Prostate gland (tissue), 2 donors: ENCODE results near the gene C11orf71. TPM values are rescaled to one million over a fixed set of nuclear protein-coding genes. Genes with fewer than 3 reads are reported as not detected.

Experiments
- DNase-seq: peaks from one replicate; pipeline ENCODE4 v3.0.0-alpha.2; 2019; ENCODE audit warnings: low spot score
- H3K27ac ChIP-seq, 2 donors: fragments of 200-600 bp; sonication (generic); 2 replicates each; pipeline ENCODE4 v1.5.1; 2017 to 2019
- H3K27me3 ChIP-seq: fragments of 200-600 bp; sonication (generic); replicated peaks from 2 replicates; pipeline ENCODE4 v1.5.1; 2019; ENCODE audit not compliant: insufficient read depth
- H3K36me3 ChIP-seq, 2 donors: fragments of 200-600 bp; sonication (generic); 1 replicate in 1 of 2; 2 replicates in 1 of 2; pipeline versions ENCODE4 v1.5.1 to v1.8.1; 2017 to 2019
- H3K4me1 ChIP-seq: fragments of 200-600 bp; sonication (generic); replicated peaks from 2 replicates; pipeline ENCODE4 v1.5.1; 2019
- H3K4me3 ChIP-seq, 2 donors: fragments of 200-600 bp; sonication (generic); 2 replicates each; pipeline ENCODE4 v1.5.1; 2017 to 2019
- H3K9me3 ChIP-seq: fragments of 200-600 bp; sonication (generic); 2 replicates; pipeline ENCODE4 v1.5.1; 2017
- POLR2A ChIP-seq: fragments of 450-650 bp; IDR thresholded peaks from one replicate; pipeline ENCODE4 v1.6.1; 2016; ENCODE audit warnings: antibody characterized with exemption, mild to moderate bottlenecking
- POLR2AphosphoS5 ChIP-seq: sonication (generic); formaldehyde crosslinking; IDR thresholded peaks from one replicate; pipeline ENCODE4 v1.6.1; 2017; ENCODE audit warnings: antibody characterized with exemption
- WGBS: methylation state at CpG from one replicate; pipeline ENCODE4 v1.1.5; 2018; 5-methylcytosine and 5-hydroxymethylcytosine counted together
- intact Hi-C: fragments of 100-400 bp; cut with DNase I; formaldehyde crosslinking; loops from one replicate; pipeline ENCODE4 v1.14.2; 2022
- total RNA-seq, 2 donors: library from RNA; depleted of rRNA; stranded (reverse); fragments of >200 nt; gene quantifications; one replicate each; pipeline ENCODE4 v1.1.0, GENCODE V29; 2016
- TF ChIP-seq, protein P1 (sequence below), 4 experiments: fragments of 200-600 bp in 2 of 4; fragments of 450-650 bp in 2 of 4; sonication (generic) in 2 of 4; IDR thresholded peaks; 1 replicate in 3 of 4; 2 replicates in 1 of 4; pipeline ENCODE4 v1.5.1; 2016 to 2019; ENCODE audit warnings: antibody characterized with exemption in 4 of 4, mild to moderate bottlenecking in 2 of 4, moderate library complexity in 2 of 4

C11orf71 gene
- total RNA-seq, 2 donors from 2014 or later, result 14.4 to 15.3 TPM

DNA sequence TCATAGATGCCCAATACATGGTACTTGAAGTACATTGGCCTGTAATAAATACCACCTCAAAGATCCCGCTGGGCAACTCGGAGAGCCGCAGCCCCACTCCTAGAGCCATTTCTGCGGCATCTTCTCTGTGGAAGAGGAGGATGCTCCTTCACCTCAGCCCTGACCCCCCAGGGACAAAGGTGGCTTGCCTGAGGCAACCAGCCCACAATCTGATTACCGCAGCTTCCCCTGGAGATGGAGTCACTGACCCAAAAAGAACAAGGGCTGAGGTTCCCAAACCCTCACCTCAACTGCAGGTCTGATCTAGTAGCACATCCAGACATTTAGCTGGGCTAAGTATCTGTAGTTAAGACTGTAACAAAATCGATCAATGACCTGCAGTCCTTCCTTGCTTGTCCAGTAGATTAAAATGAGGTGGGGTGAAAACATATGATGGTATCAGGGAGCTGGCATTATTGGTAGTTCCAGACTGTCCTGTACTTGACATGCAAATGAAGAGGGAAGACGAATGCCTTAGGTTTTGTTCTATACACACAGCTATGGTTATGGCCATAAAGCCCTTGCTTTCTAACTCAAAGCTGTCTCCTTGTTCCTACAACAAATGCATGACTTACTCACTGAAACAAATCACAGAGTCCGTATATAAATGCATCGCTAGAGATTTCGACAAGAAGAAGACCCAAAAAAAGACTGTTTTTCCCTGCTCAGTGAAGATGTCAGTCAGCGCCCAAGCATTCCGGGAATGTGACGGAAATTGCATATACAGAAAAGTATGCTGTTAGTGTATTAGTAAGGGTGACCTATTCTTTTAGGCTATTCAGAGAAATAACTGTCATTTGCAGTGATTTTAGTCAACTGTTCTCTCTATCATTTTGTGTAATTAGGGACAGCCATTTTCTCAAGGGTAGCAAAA, 33.7 kb downstream of the C11orf71 start:
- Histone ChIP-seq H3K4me3 (no peak overlapping the region), H3K4me1 (no peaks in the 10 kb centered on the region), H3K27me3 (no peaks in the 10 kb centered on the region), H3K9me3 (no peaks in the 10 kb centered on the region), H3K27ac (no peak overlapping the region), H3K36me3 (no peaks in the 10 kb centered on the region)
- intact Hi-C loops, result no loop called here
- 83% methylated on average over 13 of the region's 13 CpGs for WGBS
- DNase-seq, result no peak
- TF ChIP-seq POLR2A, result no peak
- TF ChIP-seq, protein P1, sequence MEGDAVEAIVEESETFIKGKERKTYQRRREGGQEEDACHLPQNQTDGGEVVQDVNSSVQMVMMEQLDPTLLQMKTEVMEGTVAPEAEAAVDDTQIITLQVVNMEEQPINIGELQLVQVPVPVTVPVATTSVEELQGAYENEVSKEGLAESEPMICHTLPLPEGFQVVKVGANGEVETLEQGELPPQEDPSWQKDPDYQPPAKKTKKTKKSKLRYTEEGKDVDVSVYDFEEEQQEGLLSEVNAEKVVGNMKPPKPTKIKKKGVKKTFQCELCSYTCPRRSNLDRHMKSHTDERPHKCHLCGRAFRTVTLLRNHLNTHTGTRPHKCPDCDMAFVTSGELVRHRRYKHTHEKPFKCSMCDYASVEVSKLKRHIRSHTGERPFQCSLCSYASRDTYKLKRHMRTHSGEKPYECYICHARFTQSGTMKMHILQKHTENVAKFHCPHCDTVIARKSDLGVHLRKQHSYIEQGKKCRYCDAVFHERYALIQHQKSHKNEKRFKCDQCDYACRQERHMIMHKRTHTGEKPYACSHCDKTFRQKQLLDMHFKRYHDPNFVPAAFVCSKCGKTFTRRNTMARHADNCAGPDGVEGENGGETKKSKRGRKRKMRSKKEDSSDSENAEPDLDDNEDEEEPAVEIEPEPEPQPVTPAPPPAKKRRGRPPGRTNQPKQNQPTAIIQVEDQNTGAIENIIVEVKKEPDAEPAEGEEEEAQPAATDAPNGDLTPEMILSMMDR (IDR thresholded peaks at IDR 0.05), result no peak
- no peak for TF ChIP-seq POLR2AphosphoS5

DNA sequence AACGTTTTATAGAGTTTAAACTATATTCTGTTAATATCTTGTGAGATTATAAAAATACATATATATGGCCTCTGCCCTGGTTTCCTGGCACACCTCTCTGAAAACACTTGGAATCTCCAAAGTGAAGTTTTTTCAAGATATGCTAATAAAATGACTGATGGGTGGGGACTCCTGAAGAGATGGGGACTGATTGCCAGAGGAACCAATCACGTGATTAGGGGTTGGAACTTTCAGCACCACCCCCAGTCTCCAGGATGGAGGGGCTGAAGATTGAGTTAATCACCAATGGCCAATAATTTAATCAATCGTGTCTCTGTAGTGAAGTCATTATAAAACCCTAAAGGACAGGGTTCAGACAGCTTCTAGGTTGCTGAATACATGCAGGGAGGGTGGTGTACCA, 37.4 kb downstream of the C11orf71 start:
- no peaks in the 10 kb centered on the region for H3K4me1 ChIP-seq
- H3K27ac ChIP-seq, result no peak overlapping the region
- WGBS, result 66% methylated on average over 3 of the region's 3 CpGs
- H3K9me3 ChIP-seq, result no peaks in the 10 kb centered on the region
- no peak for DNase-seq
- H3K36me3 ChIP-seq, result no peaks in the 10 kb centered on the region
- no peaks in the 10 kb centered on the region for H3K27me3 ChIP-seq
- TF ChIP-seq, protein P1 (IDR thresholded peaks at IDR 0.05), result no peak
- no peak for TF ChIP-seq POLR2AphosphoS5
- TF ChIP-seq POLR2A, result no peak
- H3K4me3 ChIP-seq, result no peak overlapping the region
- intact Hi-C loops, result no loop called here

DNA sequence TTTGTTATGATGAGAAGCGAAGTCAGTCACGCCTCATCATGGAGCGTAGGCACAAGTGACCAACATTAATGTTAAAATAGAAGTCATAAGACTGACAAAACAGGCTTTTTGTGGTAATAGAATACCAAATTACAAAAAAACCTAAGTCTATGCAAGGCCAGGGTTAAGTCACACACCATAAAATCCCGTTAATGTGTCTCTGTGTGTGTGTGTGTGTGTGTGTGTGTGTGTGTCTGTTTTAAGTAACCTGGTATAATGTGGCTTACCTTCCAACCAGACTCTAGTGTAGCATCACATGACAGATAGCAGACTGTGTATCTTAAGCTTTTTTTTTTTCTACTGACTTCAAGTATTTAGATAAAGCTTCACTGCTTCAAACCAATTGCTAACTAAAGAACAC, 38.0 kb downstream of the C11orf71 start:
- intact Hi-C loops, result no loop called here
- no peak for DNase-seq
- Histone ChIP-seq H3K9me3 (no peaks in the 10 kb centered on the region), H3K4me1 (no peaks in the 10 kb centered on the region), H3K27ac (no peak overlapping the region), H3K27me3 (no peaks in the 10 kb centered on the region), H3K36me3 (no peaks in the 10 kb centered on the region), H3K4me3 (no peak overlapping the region)
- 69% methylated on average over 4 of the region's 4 CpGs for WGBS
- TF ChIP-seq, protein P1 (IDR thresholded peaks at IDR 0.05), result no peak
- TF ChIP-seq POLR2AphosphoS5, result no peak
- TF ChIP-seq POLR2A, result no peak

DNA sequence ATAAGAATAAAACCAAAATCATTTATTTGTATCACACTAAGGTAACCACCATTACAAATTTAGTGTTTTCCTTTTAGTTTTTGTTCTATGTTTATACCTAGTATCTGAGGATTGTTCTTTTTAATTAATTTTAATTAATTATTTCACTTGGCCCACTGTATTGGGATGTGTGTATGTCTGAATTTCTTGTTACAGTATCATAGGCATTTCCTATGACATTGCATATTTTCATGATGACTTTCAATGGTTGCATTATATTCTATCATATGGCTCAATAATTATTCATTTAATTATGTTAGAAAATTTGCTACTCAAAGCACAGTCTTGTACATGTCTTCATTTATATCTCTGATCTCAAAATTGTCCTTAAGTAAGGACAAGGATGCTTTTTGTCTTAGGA, 41.0 kb downstream of the C11orf71 start:
- no peak for DNase-seq
- Histone ChIP-seq H3K27ac (no peak overlapping the region), H3K36me3 (no peaks in the 10 kb centered on the region), H3K4me3 (no peak overlapping the region), H3K4me1 (no peaks in the 10 kb centered on the region), H3K27me3 (no peaks in the 10 kb centered on the region), H3K9me3 (no peaks in the 10 kb centered on the region)
- intact Hi-C loops, result no loop called here
- TF ChIP-seq POLR2AphosphoS5 (no peak), POLR2A (no peak)
- TF ChIP-seq, protein P1 (IDR thresholded peaks at IDR 0.05), result no peak

DNA sequence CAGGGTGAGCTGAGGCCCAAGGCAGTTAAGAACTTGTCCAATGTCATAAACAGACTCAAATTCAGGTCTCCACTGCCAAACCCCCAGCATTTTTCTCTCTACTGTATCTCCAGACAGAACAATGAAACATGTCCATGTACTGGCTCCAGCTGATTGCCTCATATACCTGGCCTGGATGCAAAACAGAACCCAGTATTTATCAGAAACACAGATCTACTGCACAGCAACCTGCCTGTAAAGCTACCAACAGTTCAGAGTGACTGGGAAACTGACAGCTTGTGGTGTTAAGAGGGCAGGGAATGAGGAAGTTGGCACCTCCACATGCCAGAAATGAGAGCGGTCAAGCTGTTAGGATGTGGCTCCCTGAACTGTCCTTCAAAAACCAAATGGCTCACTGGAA, 41.6 kb downstream of the C11orf71 start:
- H3K27ac ChIP-seq, result no peak overlapping the region
- intact Hi-C loops, result no loop called here
- no peak overlapping the region for H3K4me3 ChIP-seq
- no peaks in the 10 kb centered on the region for H3K4me1 ChIP-seq
- no peak for DNase-seq
- 52% methylated on average over 1 of the region's 1 CpG for WGBS
- H3K9me3 ChIP-seq, result no peaks in the 10 kb centered on the region
- H3K27me3 ChIP-seq, result no peaks in the 10 kb centered on the region
- no peaks in the 10 kb centered on the region for H3K36me3 ChIP-seq
- no peak for TF ChIP-seq POLR2AphosphoS5
- TF ChIP-seq POLR2A, result no peak
- TF ChIP-seq, protein P1 (IDR thresholded peaks at IDR 0.05), result no peak
